Measurements from ENCODE around the gene ST6GALNAC4.

The ST6GALNAC4 gene

GRCh38 chr9:127945942-127946341 lies 29.1 kb upstream of the ST6GALNAC4 start:
- DNase-seq: no peak

DNA sequence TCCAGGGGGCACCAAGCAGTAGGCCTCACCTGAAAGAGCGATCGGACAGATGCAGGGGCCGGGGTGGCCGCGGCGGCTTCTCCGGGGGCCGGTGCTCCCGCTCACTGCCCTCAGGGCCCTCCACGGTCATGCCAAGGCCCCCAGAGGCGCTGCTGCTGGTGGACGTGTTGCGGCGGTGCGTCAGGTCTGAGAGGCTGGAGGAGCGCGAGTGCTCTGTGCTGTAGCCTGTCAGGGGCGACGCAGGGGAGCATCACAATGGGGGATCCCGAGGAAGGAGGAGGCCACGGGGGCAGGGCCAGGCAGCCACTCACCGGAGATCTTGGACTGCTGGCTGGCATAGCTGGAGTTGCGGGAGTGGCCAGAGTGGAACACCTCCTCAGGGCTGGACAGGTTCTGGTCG lies 28.5 kb upstream of the ST6GALNAC4 start:
- no peak for DNase-seq

DNA sequence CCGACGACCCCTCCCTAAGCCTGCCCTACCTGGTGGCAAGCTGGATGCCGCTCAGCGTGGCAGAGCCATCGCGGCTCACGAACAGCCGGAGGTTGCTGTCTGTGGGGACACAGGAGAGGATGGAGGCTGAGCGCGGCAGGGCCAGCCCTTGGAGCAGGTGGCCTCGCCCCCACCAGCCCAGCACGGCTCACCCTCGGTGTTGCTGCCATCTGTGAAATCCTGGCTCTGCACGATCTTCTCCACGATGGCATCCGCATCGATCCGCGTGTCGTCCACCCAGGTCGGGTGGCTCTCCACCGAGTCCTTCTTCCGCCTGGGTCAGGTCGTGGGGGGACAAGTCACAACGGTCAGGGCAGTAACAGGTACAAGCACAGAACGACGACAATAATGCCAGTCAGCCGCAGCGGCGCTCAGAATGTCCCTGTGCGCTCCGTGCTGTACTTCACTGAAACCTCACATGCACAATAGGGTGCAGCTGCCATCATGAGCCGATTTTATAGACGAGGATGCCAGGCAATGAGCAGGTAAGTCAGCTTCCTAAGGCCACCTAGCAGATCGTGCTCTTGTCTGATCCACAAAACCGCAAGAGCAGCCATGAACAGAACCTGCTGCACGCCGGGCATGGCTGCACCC lies 27.9 kb upstream of the ST6GALNAC4 start:
- DNase-seq: no peak

DNA sequence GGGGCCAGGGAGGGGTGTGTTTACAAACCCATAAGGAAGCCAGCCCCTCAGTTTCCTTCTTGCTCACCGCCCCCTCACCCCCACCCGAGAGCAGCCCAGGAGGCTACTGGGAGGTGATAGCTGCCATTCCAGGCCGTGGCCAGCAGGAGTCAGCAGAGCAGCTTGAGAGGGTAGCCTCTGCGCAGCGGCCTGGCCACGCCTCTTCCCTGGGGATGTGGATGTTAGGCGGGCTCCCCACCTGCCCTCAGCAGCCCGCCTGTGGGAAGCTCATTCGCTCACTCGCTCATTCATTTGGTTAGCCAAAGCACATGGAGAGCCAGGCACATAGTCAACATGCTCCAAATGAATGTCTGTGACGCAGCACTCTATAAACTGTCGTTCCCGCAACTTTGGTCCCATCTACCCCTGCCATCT lies 26.9 kb upstream of the ST6GALNAC4 start:
- peak; percentile 82 for DNase-seq

GRCh38 chr9:127943011-127943662 lies 26.3 kb upstream of the ST6GALNAC4 start:
- DNase-seq: no peak

DNA sequence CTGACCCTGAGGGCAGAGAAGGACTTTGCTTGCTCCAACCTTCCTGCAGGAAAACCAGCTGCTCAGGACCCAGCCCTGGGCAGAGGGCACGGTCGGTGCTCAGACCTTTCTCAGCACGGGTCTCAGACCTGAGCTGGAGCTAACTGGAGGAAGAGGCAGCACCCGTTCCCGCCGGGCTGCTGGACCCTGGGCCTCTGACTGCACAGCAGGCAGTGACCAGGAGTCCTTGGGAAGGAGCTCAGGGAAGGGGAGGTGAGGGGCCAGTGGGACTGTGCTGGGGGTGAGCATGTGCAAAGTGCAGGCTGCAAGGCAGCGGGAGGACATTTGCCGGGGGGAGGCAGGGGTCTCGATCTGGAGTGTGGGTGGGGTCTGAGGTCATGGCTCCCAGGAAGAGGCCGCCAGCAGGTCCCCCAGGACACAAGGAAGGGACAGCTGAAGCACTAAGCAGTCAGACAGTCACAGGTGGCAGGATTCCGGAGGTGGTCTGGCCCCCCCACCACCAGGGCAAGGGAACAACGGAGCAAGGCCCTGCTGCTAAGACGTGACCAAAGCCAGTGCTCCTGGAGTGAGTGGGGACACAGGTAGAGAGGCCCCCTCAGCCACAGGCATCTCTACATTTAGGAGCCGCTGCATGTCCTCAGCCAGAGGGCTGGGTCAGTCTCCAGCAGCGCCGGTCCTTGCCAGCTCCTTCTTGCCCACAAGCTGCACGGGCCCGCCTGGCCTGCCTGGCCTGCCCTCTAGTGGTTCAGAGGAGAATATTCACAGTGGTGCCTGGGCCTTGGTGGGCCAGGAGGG lies 25.6 kb upstream of the ST6GALNAC4 start:
- peak; percentile 53 for DNase-seq

DNA sequence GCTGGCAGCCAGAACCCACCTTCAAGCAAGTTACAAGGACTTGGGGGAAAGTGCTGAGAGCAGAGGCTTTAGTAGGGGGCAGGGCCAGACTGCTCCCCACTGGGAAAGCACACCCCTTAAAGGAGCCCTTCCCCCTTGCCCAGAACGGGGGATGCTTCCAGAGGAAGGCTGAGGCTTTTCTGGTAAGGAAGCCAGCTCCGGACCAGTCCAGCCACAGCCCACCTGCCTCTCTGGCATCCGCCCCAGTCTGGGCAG lies 25.0 kb upstream of the ST6GALNAC4 start:
- no peak for DNase-seq

- DNase-seq: no peak
These were observed 24.5 kb upstream of the ST6GALNAC4 start for GRCh38 chr9:127941062-127941960.

DNA sequence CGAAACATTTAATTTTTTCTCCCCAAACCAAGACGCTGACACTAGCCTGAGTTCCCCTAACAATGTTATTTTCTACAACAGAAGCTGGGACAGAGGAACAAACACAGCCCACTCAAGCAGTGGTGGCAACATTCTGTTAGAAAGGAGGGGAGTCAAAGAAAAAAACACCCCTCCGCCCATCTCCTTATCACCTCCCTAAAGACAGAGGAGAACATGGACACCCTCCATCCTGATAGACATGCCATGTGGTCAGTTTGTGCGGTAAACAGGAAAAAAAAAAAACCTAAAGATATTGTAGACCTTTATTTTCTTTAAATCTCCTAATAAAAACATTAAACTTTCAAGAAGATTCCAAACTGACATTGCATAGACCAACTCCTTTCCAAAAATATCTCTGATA lies 23.8 kb upstream of the ST6GALNAC4 start:
- DNase-seq: no peak

DNA sequence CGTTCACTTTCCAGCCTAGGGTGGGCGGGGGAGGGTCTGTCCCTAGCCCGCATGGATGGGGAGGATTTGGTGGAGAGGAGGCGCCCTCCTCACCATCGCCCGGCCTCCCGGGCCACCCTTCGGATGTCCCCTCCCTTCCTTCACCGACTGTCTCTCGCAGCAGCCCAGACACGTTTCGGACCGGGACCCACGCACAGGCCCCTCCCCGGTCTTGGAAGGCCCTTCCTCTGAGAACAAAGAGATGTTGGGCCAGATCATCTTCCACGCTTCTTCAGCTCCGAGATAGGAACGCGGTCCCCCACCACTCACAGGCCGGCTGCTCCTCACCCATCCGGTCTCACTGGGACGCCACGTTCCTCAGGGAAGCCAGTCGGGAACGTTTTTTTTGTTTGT lies 21.5 kb upstream of the ST6GALNAC4 start:
- DNase-seq: no peak

DNA sequence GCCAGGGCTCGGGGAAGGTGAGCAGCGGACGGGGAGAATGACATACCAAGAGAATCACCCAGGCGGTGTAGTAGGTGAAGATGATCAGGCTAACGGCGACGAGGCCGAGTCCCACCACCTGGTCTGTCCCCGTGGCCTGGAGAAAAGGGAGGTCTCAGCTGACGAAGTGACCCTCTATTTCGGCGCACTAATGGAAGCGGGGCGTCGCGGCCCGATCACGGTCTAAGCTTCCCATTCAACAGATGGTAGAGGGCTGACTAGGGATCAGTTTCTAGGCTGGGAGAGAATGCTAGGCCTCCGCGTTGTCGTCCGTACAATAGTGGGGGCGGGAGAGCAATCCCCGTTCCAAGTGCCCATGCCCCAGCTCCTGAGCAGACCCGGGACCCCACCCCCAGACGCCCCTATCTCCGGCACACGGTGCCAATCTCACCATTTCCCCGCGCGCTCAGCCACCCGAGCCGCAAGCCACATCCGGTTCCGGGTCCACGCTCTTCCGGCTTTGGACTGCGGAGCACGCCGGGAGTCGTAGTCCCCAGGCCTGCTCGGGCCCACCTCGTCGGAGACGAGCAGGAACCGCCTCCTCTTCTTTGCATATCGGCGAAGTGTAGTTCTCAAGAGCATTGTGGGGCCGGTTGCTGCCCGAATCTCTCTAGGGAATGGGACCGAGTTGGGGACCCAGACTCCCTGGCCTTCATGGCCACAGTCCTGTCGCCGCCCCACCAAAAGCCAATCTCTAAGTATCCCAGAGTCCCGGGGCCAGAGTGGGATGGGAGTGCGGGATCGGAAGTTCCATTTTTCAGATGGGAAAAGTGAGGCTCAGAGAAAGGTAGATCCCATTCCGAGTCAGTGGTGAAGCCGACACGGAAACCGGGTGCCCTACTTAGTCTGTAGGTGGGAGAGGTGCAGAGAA lies 20.8 kb upstream of the ST6GALNAC4 start, which contains the start of gene DPM2:
TSS of gene DPM2 (minus strand) at position 467 of the 910 bp plus-strand sequence. CDS start at position 433, 34 bp downstream.
- peak; percentile 87 for DNase-seq

- DNase-seq: no peak
These were observed 20.2 kb upstream of the ST6GALNAC4 start for GRCh38 chr9:127937056-127937387.

DNA sequence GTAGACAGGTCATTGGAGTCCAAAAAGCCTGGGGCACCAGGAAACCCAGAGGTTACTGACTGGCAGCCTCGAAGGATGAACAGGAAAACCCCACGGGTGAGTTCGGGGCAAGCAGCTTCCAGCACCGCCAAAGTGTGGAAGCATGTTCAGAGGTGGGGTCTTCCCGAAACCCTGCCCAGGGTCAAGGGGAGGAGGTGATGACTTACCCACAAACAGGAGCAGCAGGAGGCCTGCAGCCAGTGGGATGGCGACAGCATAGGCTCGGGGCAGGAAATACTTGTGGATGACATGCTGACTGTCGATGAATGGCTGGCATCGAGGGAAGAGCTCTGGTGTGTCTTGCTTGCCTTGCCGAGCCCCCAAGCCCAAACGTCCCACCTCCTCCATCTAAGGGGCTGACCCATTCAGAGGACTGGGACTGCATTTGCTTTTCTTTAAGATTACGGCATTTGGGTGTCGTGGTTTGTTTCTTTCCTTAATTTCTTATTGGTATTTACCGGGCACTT lies 19.6 kb upstream of the ST6GALNAC4 start:
- no peak for DNase-seq

DNA sequence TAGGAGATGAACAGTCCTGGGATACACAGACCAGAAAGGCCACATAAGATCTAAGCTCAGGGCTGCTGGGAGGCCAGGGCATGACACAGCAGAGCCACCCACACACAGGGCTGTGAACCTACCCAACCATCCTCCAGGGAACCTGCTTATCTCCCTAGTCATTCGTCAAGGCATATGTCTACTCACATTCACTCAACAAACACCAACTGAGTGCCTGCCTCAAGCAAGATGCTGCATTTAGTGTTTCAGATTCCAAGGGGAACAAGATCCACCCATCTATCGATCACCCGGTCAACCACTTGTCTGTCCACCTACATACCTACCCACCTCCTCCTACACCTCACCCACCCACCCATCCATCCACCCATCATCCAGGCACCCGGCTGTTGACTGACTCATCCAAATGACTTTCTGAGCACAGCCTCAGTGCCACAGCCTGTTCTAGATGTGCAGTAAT lies 19.0 kb upstream of the ST6GALNAC4 start:
- DNase-seq: peak; percentile 42

GRCh38 chr9:127934986-127935385 lies 18.1 kb upstream of the ST6GALNAC4 start:
- no peak for DNase-seq

DNA sequence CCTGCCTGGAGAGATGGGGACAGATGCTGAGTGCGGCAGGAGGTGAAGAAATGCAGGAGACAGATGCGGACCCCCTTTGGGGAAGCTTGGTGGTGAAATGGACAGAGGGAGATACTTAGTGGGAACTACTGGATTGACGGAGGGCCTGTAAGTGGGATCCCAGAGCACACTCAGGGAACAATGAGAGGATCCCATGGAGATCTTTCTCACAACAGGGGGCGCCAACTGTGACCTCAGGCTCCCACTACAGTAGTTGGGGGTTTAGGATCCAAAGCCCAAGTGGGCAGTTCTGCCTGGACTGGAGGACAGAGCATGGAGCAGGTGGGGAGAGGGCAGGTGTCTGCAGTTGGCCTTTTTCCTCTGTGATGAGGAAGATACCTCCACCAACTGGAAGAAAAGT lies 17.4 kb upstream of the ST6GALNAC4 start:
- DNase-seq: no peak

GRCh38 chr9:127931092-127931881 lies 14.4 kb upstream of the ST6GALNAC4 start:
- DNase-seq: peak; percentile 32

GRCh38 chr9:127930231-127931091 lies 13.6 kb upstream of the ST6GALNAC4 start, which contains the start of gene PIP5KL1:
TSS of gene PIP5KL1 (minus strand) at chr9:127930777. CDS start at chr9:127930752, 25 bp downstream.
- peak; percentile 79 for DNase-seq

DNA sequence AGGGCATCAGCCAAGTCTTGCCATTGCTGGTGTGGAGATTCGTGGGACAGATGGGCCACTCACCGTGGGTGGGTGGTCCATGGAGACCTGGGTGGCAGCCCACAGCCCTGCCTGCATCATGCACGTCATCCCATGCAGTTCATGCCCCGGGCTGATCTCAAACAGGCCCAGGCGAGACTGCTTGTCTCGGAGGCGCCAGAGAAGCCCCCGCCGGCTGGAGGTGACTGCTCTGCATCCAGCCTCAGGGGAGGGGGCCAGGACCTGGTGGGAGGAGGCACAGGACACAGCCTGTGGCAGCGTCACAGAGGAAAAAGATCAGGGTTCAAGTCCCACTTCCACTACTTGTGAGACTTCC lies 12.8 kb upstream of the ST6GALNAC4 start:
- DNase-seq: no peak
